H9 (cell line): Measurements from ENCODE around the gene RHBDL1. TPM values are rescaled to one million over a fixed set of nuclear protein-coding genes. Genes with fewer than 3 reads are reported as not detected.

Experiments used
- DNase-seq: peaks from one replicate; pipeline ENCODE4 v3.0.0-alpha.2; 2017
- H2AFZ ChIP-seq: one replicate; pipeline ENCODE4 v1.6.1; 2013; ENCODE audit warnings: mild to moderate bottlenecking, low read length, control low read depth, moderate library complexity
- H2AK5ac ChIP-seq: 2 replicates; pipeline ENCODE4 v1.6.1; 2013; ENCODE audit warnings: low read length, control low read depth, mixed read lengths; ENCODE audit not compliant: insufficient read length
- H2BK120ac ChIP-seq: one replicate; pipeline ENCODE4 v1.6.1; 2013; ENCODE audit warnings: low read depth, mild to moderate bottlenecking, low read length, control low read depth, inconsistent platforms; ENCODE audit not compliant: poor library complexity, severe bottlenecking
- H2BK12ac ChIP-seq: 2 replicates; pipeline ENCODE4 v1.6.1; 2013; ENCODE audit warnings: low read length, control low read depth, mixed read lengths, low read depth; ENCODE audit not compliant: insufficient read length
- H2BK15ac ChIP-seq: 2 replicates; pipeline ENCODE4 v1.6.1; 2013; ENCODE audit warnings: low read depth, low read length, control low read depth
- H2BK20ac ChIP-seq: one replicate; pipeline ENCODE4 v1.6.1; 2013; ENCODE audit warnings: low read depth, mild to moderate bottlenecking, low read length, control low read depth, inconsistent platforms; ENCODE audit not compliant: poor library complexity, severe bottlenecking
- H2BK5ac ChIP-seq: 2 replicates; pipeline ENCODE4 v1.6.1; 2013; ENCODE audit warnings: low read length, control low read depth, mixed read lengths; ENCODE audit not compliant: insufficient read length
- H3K14ac ChIP-seq: 2 replicates; pipeline ENCODE4 v1.6.1; 2013; ENCODE audit warnings: low read length, control low read depth; ENCODE audit not compliant: insufficient read depth
- H3K18ac ChIP-seq: 2 replicates; pipeline ENCODE4 v1.6.1; 2013; ENCODE audit warnings: low read depth, mild to moderate bottlenecking, mixed read lengths, low read length, control low read depth; ENCODE audit not compliant: insufficient read length
- H3K23ac ChIP-seq: 2 replicates; pipeline ENCODE4 v1.6.1; 2013; ENCODE audit warnings: low read length, control low read depth, mixed read lengths, low read depth; ENCODE audit not compliant: insufficient read length
- H3K23me2 ChIP-seq: 2 replicates; pipeline ENCODE4 v1.6.1; 2013; ENCODE audit warnings: low read depth, mild to moderate bottlenecking, mixed read lengths, low read length, control low read depth; ENCODE audit not compliant: insufficient read length, poor library complexity, severe bottlenecking
- H3K27ac ChIP-seq: 2 replicates; pipeline ENCODE4 v1.5.1; 2013; ENCODE audit warnings: low read length, control low read depth, mixed read lengths, low read depth; ENCODE audit not compliant: insufficient read length
- H3K27me3 ChIP-seq: 2 replicates; pipeline ENCODE4 v1.6.1; 2013; ENCODE audit warnings: low read length, control low read depth, inconsistent platforms; ENCODE audit not compliant: insufficient read depth
- H3K4ac ChIP-seq: 2 replicates; pipeline ENCODE4 v1.6.1; 2013; ENCODE audit warnings: low read depth, mild to moderate bottlenecking, control low read depth, inconsistent platforms, low read length, moderate library complexity
- H3K4me1 ChIP-seq: 2 replicates; pipeline ENCODE4 v1.6.1; 2013; ENCODE audit warnings: low read length, control low read depth, inconsistent platforms; ENCODE audit not compliant: insufficient read depth
- H3K4me2 ChIP-seq: 2 replicates; pipeline ENCODE4 v1.6.1; 2013; ENCODE audit warnings: low read length, control low read depth, mixed read lengths; ENCODE audit not compliant: insufficient read length, insufficient read depth
- H3K56ac ChIP-seq: 2 replicates; pipeline ENCODE4 v1.6.1; 2013; ENCODE audit warnings: low read depth, mild to moderate bottlenecking, mixed read lengths, low read length, control low read depth; ENCODE audit not compliant: insufficient read length
- H3K79me1 ChIP-seq: 2 replicates; pipeline ENCODE4 v1.6.1; 2013; ENCODE audit warnings: low read depth, mild to moderate bottlenecking, moderate library complexity, low read length, control low read depth, inconsistent platforms; ENCODE audit not compliant: insufficient read depth, poor library complexity, severe bottlenecking
- H3K79me2 ChIP-seq: 2 replicates; pipeline ENCODE4 v1.6.1; 2013; ENCODE audit warnings: low read length, control low read depth, inconsistent platforms; ENCODE audit not compliant: insufficient read depth
- H3K9ac ChIP-seq: 2 replicates; pipeline ENCODE4 v1.6.1; 2013; ENCODE audit warnings: low read length, control low read depth, mixed read lengths; ENCODE audit not compliant: insufficient read length; ENCODE audit errors: extremely low read depth
- H3K9me3 ChIP-seq: one replicate; pipeline ENCODE4 v1.6.1; 2013; ENCODE audit warnings: low read depth, low read length, inconsistent platforms; ENCODE audit not compliant: control insufficient read depth
- H3T11ph ChIP-seq: one replicate; pipeline ENCODE4 v1.6.1; 2013; ENCODE audit warnings: mild to moderate bottlenecking, low read length, control low read depth, inconsistent platforms
- H4K20me1 ChIP-seq: one replicate; pipeline ENCODE4 v1.6.1; 2013; ENCODE audit not compliant: control insufficient read depth, insufficient read length, insufficient read depth
- H4K5ac ChIP-seq: 2 replicates; pipeline ENCODE4 v1.6.1; 2013; ENCODE audit warnings: low read depth, mild to moderate bottlenecking, mixed read lengths, low read length, control low read depth; ENCODE audit not compliant: insufficient read length
- H4K8ac ChIP-seq: replicated peaks from 2 replicates; pipeline ENCODE4 v1.6.1; 2013; ENCODE audit warnings: low read length, control low read depth, mixed read lengths, low read depth; ENCODE audit not compliant: insufficient read length
- H4K91ac ChIP-seq: 2 replicates; pipeline ENCODE4 v1.6.1; 2013; ENCODE audit warnings: low read depth, mild to moderate bottlenecking, moderate library complexity, mixed read lengths, low read length, control low read depth; ENCODE audit not compliant: insufficient read length
- H3K27ac Mint-ChIP-seq, 3 experiments: 2 replicates in 2 of 3; 3 replicates in 1 of 3; pipeline ENCODE4 v1.8.0; 2020 to 2021; ENCODE audit warnings: mixed read lengths in 3 of 3, mild to moderate bottlenecking in 1 of 3, moderate library complexity in 1 of 3
- H3K27me3 Mint-ChIP-seq: 2 replicates; pipeline ENCODE4 v1.8.0; 2021; ENCODE audit warnings: low read depth, mild to moderate bottlenecking, moderate library complexity, mixed read lengths
- H3K36me3 Mint-ChIP-seq, 3 experiments: 2 replicates in 2 of 3; 3 replicates in 1 of 3; pipeline ENCODE4 v1.8.0; 2020 to 2021; ENCODE audit warnings: low read depth in 3 of 3, mixed read lengths in 3 of 3; ENCODE audit not compliant: insufficient read depth in 1 of 3
- H3K4me1 Mint-ChIP-seq, 2 experiments: 2 replicates each; pipeline ENCODE4 v1.8.0; 2020; ENCODE audit warnings: mixed read lengths in 2 of 2
- H3K4me3 Mint-ChIP-seq, 2 experiments: 2 replicates in 1 of 2; 3 replicates in 1 of 2; pipeline ENCODE4 v1.8.0; 2020 to 2021; ENCODE audit warnings: mild to moderate bottlenecking in 2 of 2, mixed read lengths in 2 of 2, moderate library complexity in 1 of 2
- H3K9me3 Mint-ChIP-seq, 2 experiments: 2 replicates in 1 of 2; 3 replicates in 1 of 2; pipeline ENCODE4 v1.8.0; 2020; ENCODE audit warnings: mild to moderate bottlenecking in 2 of 2, mixed read lengths in 2 of 2, moderate library complexity in 1 of 2
- WGBS: extraction: QIAGEN DNeasy Blood & Tissue Kit; methylation state at CpG from one replicate; pipeline ENCODE4 v1.1.7; 2013; ENCODE audit warnings: missing lambda C conversion rate, low lambda C conversion rate, mixed read lengths; ENCODE audit not compliant: insufficient read length; ENCODE audit errors: extremely low coverage; 5-methylcytosine and 5-hydroxymethylcytosine counted together
- total RNA-seq: library from RNA; stranded (reverse); gene quantifications from 2 replicates; pipeline ENCODE4 v1.2.1, GENCODE V29; 2021
- TF ChIP-seq, protein P1 (sequence below): fragments of 200-600 bp; sonication (generic); conservative IDR thresholded peaks from 3 replicates; pipeline ENCODE4 v1.8.0; 2021; ENCODE audit warnings: antibody characterized with exemption, mild to moderate bottlenecking

The RHBDL1 gene
- total RNA-seq, 1 experiment from 2014 or later = 7.6 TPM

DNA sequence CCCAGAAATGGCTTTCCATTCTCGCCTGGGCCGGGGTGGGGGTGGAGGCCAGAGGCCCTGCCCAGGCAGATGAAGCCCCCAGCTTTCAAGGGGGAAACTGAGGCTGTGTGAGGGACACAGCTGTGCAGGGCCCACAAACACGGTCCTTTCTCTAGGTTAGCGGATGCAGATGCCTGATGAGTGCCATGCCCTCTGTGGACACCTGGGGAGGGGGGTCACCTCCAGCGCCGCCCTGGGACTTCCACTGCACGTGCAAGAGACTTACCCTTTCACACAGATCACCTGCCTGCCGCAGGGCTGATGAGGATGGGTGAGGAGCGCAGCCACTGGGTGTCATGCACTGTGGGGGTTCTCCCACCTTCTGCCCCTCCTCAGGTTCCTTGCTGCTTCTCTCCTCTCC, 42.9 kb downstream of the RHBDL1 start:
- no peak overlapping the region; a peak in 1 of 5 replicates for H3K4me3 Mint-ChIP-seq
- no peak overlapping the region for H2AK5ac ChIP-seq
- H4K8ac ChIP-seq = no peak overlapping the region

More for the DNA sequence above, 42.9 kb downstream of the RHBDL1 start:
- no peaks in the 10 kb centered on the region for H4K20me1 ChIP-seq
- Mint-ChIP-seq H3K9me3 (no peaks in the 10 kb centered on the region), H3K36me3 (peaks cover 0 to 5% (median 3%) of the 10 kb centered on the region in 3 experiments; a peak in 1 of 7 replicates), H3K4me1 (peaks cover 14 to 28% of the 10 kb centered on the region in 2 experiments), H3K27me3 (peaks cover 37% of the 10 kb centered on the region), H3K27ac (no peak overlapping the region)
- H3K4me2 ChIP-seq = no peak overlapping the region
- no peaks in the 10 kb centered on the region for H3K79me2 ChIP-seq
- H4K5ac ChIP-seq = no peak overlapping the region
- H2BK120ac ChIP-seq = no peak overlapping the region
- no peak overlapping the region for H3K23ac ChIP-seq
- H3K56ac ChIP-seq = no peak overlapping the region
- no peaks in the 10 kb centered on the region for H3K4me1 ChIP-seq
- H4K91ac ChIP-seq = no peak overlapping the region
- DNase-seq = no peak
- H3K14ac ChIP-seq = no peak overlapping the region
- no peak overlapping the region for H3K18ac ChIP-seq
- no peak overlapping the region for H2BK5ac ChIP-seq
- no peak overlapping the region for H2BK15ac ChIP-seq
- no peaks in the 10 kb centered on the region for H3K9me3 ChIP-seq
- H3K79me1 ChIP-seq = no peaks in the 10 kb centered on the region
- H2BK12ac ChIP-seq = no peak overlapping the region
- H3K23me2 ChIP-seq = peaks cover 10% of the 10 kb centered on the region
- TF ChIP-seq, protein P1, sequence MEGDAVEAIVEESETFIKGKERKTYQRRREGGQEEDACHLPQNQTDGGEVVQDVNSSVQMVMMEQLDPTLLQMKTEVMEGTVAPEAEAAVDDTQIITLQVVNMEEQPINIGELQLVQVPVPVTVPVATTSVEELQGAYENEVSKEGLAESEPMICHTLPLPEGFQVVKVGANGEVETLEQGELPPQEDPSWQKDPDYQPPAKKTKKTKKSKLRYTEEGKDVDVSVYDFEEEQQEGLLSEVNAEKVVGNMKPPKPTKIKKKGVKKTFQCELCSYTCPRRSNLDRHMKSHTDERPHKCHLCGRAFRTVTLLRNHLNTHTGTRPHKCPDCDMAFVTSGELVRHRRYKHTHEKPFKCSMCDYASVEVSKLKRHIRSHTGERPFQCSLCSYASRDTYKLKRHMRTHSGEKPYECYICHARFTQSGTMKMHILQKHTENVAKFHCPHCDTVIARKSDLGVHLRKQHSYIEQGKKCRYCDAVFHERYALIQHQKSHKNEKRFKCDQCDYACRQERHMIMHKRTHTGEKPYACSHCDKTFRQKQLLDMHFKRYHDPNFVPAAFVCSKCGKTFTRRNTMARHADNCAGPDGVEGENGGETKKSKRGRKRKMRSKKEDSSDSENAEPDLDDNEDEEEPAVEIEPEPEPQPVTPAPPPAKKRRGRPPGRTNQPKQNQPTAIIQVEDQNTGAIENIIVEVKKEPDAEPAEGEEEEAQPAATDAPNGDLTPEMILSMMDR = no peak
- H3T11ph ChIP-seq = no peak overlapping the region
- no peak overlapping the region for H3K27ac ChIP-seq
- no peak overlapping the region for H3K9ac ChIP-seq
- no peak overlapping the region for H2AFZ ChIP-seq
- H2BK20ac ChIP-seq = no peak overlapping the region
- no peak overlapping the region for H3K4ac ChIP-seq
- no peaks in the 10 kb centered on the region; the same call in 1 of the 2 replicates for H3K27me3 ChIP-seq
- no CpG with 5 or more reads among the region's 9 CpGs for WGBS
